Kidney (tissue), 14 donors: ENCODE results near the gene CAMK4. TPM values are rescaled to one million over a fixed set of nuclear protein-coding genes. Genes with fewer than 3 reads are reported as not detected.

Source experiments
- DNase-seq, 5 donors: peaks; one replicate each; pipeline ENCODE4 v3.0.0-alpha.2; 2013 to 2020
- FAIRE-seq: peaks from 2 replicates; lab custom pipeline; 2012; peaks lifted over from hg19 to GRCh38; lab: Jason Lieb, UNC
- H3K27ac ChIP-seq, 2 donors: one replicate each; pipeline ENCODE4 v1.7.0; 2013; ENCODE audit warnings: low read depth in 2 of 2, low read length in 2 of 2, inconsistent platforms in 1 of 2
- H3K27me3 ChIP-seq: one replicate; pipeline ENCODE4 v1.7.1; 2013; ENCODE audit warnings: low read length, inconsistent platforms; ENCODE audit not compliant: control insufficient read depth, insufficient read depth
- H3K36me3 ChIP-seq, 3 donors: one replicate each; pipeline versions ENCODE4 v1.7.0 to v1.7.1; 2013; ENCODE audit warnings: low read length in 3 of 3, control low read depth in 1 of 3, inconsistent platforms in 1 of 3; ENCODE audit not compliant: insufficient read depth in 3 of 3, control insufficient read depth in 2 of 3
- H3K4me1 ChIP-seq, 3 donors: one replicate each; pipeline versions ENCODE4 v1.7.0 to v1.7.1; 2013; ENCODE audit warnings: low read length in 3 of 3, inconsistent platforms in 1 of 3, low read depth in 1 of 3; ENCODE audit not compliant: control insufficient read depth in 2 of 3, insufficient read depth in 2 of 3
- H3K4me3 ChIP-seq, 3 donors: one replicate each; pipeline versions ENCODE4 v1.7.0 to v1.8.1; 2013; ENCODE audit warnings: low read length in 3 of 3, control low read depth in 1 of 3, inconsistent platforms in 1 of 3
- H3K9ac ChIP-seq, 3 donors: one replicate each; pipeline versions ENCODE4 v1.7.0 to v1.7.1; 2013; ENCODE audit warnings: low read length in 3 of 3, control low read depth in 1 of 3, inconsistent platforms in 1 of 3
- H3K9me3 ChIP-seq, 3 donors: one replicate each; pipeline versions ENCODE4 v1.7.0 to v1.7.1; 2013; ENCODE audit warnings: low read length in 3 of 3, control low read depth in 1 of 3, inconsistent platforms in 1 of 3; ENCODE audit not compliant: control insufficient read depth in 2 of 3, insufficient read depth in 1 of 3
- intact Hi-C: fragments of 100-400 bp; cut with DNase I; formaldehyde crosslinking; loops from one replicate; pipeline ENCODE4 v1.11.1; 2022
- polyA plus RNA-seq: library from polyadenylated mRNA; stranded (reverse); fragments of 350-450 nt; fragmentation: Illumina TruSeq; extraction: RNeasy Lipid Tissue Mini Kit (QIAGEN cat#74804); gene quantifications from one replicate; pipeline ENCODE4 v1.2.3, GENCODE V29; 2014; ENCODE audit warnings: low read depth, low replicate concordance; ENCODE audit not compliant: insufficient read depth
- total RNA-seq: library from RNA; stranded (reverse); fragmentation: NEBNext Ultra II Directional; extraction: Animal tissue kit (Norgen Biotek cat#: 25700); gene quantifications from one replicate; pipeline ENCODE4 v1.2.1, GENCODE V29; 2021
- TF ChIP-seq, protein P1 (sequence below): IDR thresholded peaks from 3 replicates; pipeline ENCODE4 v1.5.1; 2012; ENCODE audit warnings: mild to moderate bottlenecking, moderate library complexity, borderline replicate concordance; ENCODE audit not compliant: insufficient read depth; ENCODE audit errors: extremely low read depth
- donor health status: control.
- donor health status: control.
- donor health status: control.
- donor health status: control.
- donor health status: control.
- donor health status: DM: yes; HTN: yes; CAD: no.
- donor health status: Normal renal cell carcinoma (clear cell type).

CAMK4 gene
- total and polyA plus RNA-seq, 2 donors from 2014 or later = 0.37 to 4.7 TPM

DNA sequence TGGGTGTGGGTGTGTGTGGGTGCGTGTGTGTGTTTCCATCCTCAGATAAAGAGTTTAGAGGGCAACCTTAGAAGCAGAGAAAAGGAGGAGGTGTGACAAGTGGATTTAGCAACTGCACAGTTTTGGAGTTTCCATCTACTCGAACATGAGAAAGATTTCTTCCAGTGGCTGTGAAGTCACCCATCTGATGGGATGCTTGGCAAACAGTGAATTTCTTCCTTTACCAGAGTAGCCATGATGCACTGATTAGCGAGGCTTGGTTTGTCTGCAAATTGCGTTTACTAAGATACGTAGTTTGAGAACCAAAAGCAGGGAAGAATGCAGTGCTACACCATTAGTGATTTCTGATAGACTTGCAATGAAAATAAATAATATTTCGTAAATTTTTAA, 288.9 kb downstream of the CAMK4 start:
- peak overlapping the region; percentile 71 to 89 (median 78) for H3K9ac ChIP-seq
- DNase-seq (no peak), FAIRE-seq (no peak)
- H3K4me3 ChIP-seq = peak overlapping the region; percentile 69 to 93 (median 91)
- H3K4me1 ChIP-seq = no peaks in the 10 kb centered on the region
- TF ChIP-seq, protein P1, sequence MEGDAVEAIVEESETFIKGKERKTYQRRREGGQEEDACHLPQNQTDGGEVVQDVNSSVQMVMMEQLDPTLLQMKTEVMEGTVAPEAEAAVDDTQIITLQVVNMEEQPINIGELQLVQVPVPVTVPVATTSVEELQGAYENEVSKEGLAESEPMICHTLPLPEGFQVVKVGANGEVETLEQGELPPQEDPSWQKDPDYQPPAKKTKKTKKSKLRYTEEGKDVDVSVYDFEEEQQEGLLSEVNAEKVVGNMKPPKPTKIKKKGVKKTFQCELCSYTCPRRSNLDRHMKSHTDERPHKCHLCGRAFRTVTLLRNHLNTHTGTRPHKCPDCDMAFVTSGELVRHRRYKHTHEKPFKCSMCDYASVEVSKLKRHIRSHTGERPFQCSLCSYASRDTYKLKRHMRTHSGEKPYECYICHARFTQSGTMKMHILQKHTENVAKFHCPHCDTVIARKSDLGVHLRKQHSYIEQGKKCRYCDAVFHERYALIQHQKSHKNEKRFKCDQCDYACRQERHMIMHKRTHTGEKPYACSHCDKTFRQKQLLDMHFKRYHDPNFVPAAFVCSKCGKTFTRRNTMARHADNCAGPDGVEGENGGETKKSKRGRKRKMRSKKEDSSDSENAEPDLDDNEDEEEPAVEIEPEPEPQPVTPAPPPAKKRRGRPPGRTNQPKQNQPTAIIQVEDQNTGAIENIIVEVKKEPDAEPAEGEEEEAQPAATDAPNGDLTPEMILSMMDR = no peak
- no peaks in the 10 kb centered on the region for H3K36me3 ChIP-seq
- intact Hi-C loops = no loop called here
- H3K27ac ChIP-seq = peak overlapping the region; percentile 71 to 76
- no peaks in the 10 kb centered on the region for H3K27me3 ChIP-seq
- no peaks in the 10 kb centered on the region for H3K9me3 ChIP-seq

DNA sequence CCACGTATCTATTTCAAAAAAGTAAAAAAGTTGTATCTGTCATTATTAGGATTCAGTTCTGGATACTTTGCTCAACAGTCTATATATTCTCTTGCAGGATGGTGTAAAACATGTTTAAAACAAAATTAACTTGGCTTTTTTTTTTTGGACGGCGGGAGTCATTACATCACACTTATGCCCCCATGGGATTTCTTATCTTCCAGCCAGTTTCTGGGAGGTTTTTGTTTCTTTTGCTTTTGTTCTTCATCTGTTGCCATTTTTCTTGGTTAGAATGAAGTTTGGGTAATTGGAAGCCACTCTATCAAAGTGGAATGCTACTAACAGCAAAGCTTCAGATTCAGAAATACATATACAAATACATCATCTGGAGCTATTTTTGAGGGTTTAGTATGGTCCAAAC, 289.9 kb downstream of the CAMK4 start:
- Histone ChIP-seq H3K4me3 (no peak overlapping the region), H3K27me3 (no peaks in the 10 kb centered on the region), H3K4me1 (no peaks in the 10 kb centered on the region), H3K9ac (no peak overlapping the region), H3K27ac (no peak overlapping the region), H3K36me3 (no peaks in the 10 kb centered on the region), H3K9me3 (no peaks in the 10 kb centered on the region)
- TF ChIP-seq, protein P1 = no peak
- no peak for FAIRE-seq
- intact Hi-C loops = no loop called here
- DNase-seq = no peak

DNA sequence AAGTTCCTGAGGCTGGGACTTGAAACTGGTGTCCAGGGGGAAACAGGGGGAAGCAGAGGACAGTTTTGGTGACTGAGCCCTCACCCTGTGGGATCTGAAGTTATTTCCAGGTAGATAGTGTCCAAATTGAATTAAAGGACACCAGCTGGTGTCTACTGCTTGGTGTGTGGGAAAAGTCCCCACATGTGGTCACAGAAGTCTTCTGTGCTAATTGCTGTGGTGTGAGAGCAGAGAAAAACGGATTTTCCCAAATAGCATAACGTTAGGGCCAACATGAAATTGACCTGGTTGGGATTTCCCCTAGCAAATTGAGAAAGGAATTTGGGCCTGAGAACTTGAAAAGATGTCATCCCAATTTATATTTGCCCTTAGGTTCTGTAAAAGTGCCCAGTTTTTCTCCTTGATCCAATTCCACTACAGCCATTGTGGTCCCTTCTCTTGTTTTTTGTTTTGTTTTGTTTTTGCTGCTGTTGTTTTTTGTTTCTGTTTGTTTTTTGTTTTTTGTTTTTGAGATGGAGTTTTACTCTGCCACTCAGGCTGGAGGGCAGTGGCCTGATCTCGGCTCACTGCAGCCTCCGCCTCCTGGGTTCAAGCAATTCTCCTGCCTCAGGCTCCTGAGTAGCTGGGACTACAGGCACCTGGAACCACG, 293.8 kb downstream of the CAMK4 start:
- Histone ChIP-seq H3K4me1 (no peaks in the 10 kb centered on the region), H3K27me3 (no peaks in the 10 kb centered on the region), H3K9me3 (no peaks in the 10 kb centered on the region), H3K9ac (no peak overlapping the region), H3K4me3 (no peak overlapping the region), H3K36me3 (no peaks in the 10 kb centered on the region), H3K27ac (no peak overlapping the region)
- intact Hi-C loops = no loop called here
- DNase-seq (no peak), FAIRE-seq (no peak)
- TF ChIP-seq, protein P1 = no peak

DNA sequence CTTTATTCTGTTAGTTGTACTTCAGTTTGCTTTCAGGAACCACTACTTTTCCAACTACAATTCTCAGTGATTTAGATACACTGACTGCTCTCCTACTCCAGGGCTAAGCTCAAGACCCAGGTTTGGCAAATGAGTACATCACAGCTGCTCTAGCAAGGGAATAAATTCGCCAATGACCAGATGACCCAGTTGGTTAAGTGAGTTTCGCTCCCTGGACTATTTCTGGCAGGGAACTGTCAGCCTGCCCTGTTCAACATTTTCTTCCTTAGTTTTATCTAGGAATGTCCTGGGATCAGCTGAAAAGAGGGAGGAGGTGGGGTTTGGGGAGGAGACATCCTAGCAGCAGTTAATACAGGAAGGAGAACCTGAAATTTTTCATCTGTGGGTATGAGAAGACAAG, 294.6 kb downstream of the CAMK4 start:
- no peak overlapping the region for H3K27ac ChIP-seq
- DNase-seq (no peak), FAIRE-seq (no peak)
- no peak overlapping the region for H3K9ac ChIP-seq
- H3K4me1 ChIP-seq = no peaks in the 10 kb centered on the region
- no peaks in the 10 kb centered on the region for H3K27me3 ChIP-seq
- H3K4me3 ChIP-seq = no peak overlapping the region
- TF ChIP-seq, protein P1 = no peak
- H3K9me3 ChIP-seq = no peaks in the 10 kb centered on the region
- H3K36me3 ChIP-seq = no peaks in the 10 kb centered on the region
- intact Hi-C loops = no loop called here
